KOPT-K1 (cell line): ENCODE data around the gene C3orf22.
"Not testable (repeated sequence)": the region's sequence is repeated elsewhere in the genome, so short reads cannot be mapped to it uniquely, and the experiment has no call there.

Source experiments
- H3K27ac ChIP-seq: fragments of 200-600 bp; sonication (generic); 2 replicates; pipeline ENCODE4 v1.5.1; 2016; ENCODE audit warnings: antibody characterized with exemption, mild to moderate bottlenecking, low read depth, low read length; ENCODE audit not compliant: poor library complexity, severe bottlenecking
- H3K36me3 ChIP-seq: fragments of 200-600 bp; sonication (generic); 2 replicates; pipeline ENCODE4 v1.5.1; 2017; ENCODE audit warnings: antibody characterized with exemption, mild to moderate bottlenecking, low read length, moderate library complexity; ENCODE audit not compliant: insufficient read depth
- H3K9me3 ChIP-seq: fragments of 200-600 bp; sonication (generic); 2 replicates; pipeline ENCODE4 v1.5.1; 2017; ENCODE audit warnings: antibody characterized with exemption, low read length, mild to moderate bottlenecking; ENCODE audit not compliant: insufficient read depth, poor library complexity, severe bottlenecking

The C3orf22 gene, protein sequence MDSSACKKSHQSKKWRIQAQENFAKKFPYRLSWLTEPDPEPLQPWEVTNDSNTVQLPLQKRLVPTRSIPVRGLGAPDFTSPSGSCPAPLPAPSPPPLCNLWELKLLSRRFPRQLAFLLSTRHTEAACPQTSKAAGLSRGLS

DNA sequence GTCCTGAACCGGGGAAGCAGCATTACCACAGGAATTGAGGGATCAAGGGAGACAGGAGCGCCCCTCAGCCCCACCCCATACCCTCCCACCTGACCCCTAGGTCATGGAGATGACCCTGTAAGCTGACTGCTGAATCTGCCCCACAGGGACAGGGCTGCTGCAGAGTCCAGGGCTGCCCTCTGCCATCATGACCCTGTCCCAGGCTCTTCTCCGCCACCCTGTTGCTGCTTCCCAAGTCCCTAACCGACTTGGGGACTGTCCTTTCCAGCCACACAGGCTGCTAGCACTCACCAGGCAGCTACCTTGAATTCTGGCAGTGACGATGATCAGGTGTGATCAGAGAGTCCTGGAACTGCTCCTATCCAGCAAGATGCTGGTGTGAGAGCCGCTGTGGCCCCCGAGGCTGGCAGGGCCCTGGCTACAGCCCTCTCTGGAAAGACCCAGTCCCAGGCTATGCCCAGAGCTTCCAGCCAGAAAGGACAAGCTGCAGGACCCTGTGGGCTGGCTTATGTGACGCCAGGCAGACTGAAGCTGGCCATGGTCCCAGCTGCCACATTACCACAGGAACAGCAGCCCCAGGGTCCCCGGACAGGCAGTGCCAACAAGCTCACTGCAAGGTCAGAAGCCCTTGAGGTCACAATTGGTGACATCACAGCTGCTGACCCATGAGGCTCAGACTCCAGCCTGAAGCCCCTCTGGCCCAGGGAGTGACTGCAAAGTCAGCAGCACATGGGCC is at the start of gene C3orf22:
C3orf22 (minus strand) TSS at position 597 of the 736 bp plus-strand sequence. CDS start 5,542 bp downstream, outside the sequence.
- Histone ChIP-seq H3K9me3 (peaks cover 6% of the 10 kb centered on the region), H3K36me3 (no peaks in the 10 kb centered on the region), H3K27ac (no peak within 1 kb of the TSS)

DNA sequence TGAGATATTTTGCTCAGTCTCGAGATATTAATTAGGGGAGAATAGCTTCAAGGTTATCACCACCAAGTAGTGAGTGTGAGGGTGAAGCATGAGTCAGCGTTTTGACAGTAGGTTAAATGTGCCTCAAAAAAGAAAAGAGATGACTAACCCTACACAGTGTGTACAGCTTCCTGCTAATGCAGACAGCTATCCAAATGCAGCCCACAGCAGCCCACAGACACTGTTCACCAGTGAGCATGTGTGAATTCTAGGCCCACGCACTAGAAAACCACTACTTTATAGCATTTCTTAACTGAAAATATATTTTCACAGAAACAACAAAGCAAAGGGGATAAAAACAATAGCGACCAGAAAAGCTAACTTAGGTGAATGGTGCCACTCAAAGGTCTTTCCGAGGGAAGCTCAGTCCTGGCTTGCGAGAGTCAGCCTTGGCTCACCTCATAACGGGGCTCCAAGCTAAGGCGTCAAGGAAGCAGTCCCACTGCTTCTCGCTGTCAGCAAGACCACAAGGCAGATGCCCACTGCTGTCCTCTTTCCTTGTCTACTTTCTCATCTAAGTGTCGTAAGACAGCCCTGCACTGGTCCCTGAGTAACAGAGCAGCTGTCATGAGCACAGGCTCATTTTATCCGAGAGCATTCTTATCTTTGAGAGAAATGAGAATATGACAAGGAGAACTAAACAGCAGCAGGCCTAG is 48.6 kb upstream of the C3orf22 start:
- no peaks in the 10 kb centered on the region for H3K9me3 ChIP-seq
- no peak overlapping the region for H3K27ac ChIP-seq
- no peaks in the 10 kb centered on the region for H3K36me3 ChIP-seq

DNA sequence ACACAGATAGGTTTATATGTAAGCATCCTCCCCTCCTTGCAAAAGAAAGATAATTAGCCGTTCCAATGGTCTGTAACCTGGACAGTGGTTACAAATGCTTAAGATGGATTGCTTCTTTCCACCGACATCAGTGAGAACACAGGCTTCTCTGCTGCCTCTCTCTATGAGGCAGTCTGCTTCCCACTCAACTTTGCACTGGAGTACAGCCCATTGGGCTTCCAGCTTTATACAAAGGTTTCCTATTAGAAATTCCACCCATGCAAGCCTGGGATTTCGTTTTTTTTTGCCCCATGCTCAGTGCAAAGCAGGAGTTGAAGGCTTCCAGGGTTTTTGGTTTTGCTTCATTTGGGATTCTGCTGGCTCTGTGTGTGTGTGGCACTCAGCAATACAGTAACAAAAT is 47.3 kb upstream of the C3orf22 start:
- H3K27ac ChIP-seq: no peak overlapping the region
- H3K9me3 ChIP-seq: no peaks in the 10 kb centered on the region
- no peaks in the 10 kb centered on the region for H3K36me3 ChIP-seq

DNA sequence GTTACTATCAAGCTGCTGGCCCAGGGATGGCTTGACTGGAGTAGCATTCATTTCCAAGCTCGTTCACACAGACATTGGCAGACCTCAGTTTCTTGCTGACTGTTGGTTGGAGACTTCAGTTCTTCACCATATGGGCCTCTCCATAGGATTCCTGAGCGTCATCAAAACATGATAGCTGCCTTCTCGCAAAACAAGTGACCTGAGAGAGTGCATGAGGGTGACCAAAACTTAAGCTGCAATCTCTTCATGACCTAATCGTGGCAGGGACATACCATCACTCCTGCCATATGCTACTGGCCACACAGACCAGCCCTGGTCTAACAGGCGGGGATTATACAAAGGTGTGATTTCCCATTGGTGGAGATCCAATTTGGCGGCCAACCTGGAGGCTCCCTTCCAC is 46.0 kb upstream of the C3orf22 start:
- no peaks in the 10 kb centered on the region for H3K9me3 ChIP-seq
- H3K36me3 ChIP-seq: no peaks in the 10 kb centered on the region
- H3K27ac ChIP-seq: no peak overlapping the region

DNA sequence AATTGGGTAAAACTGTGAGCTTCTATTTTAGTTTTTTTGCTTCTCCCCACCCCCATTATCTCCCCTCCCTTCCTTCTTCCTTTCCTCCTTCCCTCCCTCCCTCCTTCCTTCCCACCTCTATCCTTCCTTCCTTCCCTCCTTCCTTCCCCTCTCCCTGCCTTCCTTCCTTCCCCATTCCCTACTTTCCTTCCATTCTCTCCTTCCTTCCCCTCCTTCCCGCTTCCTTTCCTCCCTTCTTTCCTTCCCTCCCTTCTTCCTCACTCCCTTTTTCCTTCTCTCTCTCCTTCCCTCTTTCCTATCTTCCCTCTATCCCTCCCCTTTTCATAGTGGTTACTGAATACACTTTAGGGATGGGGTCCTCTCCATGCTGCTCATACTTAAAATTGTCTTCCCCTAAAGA is 40.4 kb upstream of the C3orf22 start:
- Histone ChIP-seq H3K36me3 (no peaks in the 10 kb centered on the region), H3K9me3 (no peaks in the 10 kb centered on the region), H3K27ac (no peak overlapping the region)

DNA sequence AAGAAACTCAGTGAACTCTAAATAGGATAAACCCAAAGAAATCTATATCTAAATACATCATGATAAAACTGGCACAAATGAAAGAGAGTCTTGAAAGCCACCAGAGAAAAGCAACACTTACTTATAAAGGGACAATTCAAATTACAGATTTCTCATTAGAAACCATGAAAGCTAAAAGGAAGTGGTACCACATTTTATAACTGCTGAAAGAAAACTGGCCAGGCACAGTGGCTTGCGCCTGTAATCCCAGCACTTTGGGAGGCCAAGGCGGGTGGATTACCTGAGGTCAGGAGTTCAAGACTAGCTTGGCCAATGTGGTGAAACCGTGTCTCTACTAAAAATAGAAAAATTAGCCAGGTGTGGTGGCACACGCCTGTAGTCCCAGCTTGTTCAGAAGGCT is 36.7 kb upstream of the C3orf22 start:
- not testable (repeated sequence) for H3K36me3 ChIP-seq, H3K9me3 ChIP-seq, H3K27ac ChIP-seq

DNA sequence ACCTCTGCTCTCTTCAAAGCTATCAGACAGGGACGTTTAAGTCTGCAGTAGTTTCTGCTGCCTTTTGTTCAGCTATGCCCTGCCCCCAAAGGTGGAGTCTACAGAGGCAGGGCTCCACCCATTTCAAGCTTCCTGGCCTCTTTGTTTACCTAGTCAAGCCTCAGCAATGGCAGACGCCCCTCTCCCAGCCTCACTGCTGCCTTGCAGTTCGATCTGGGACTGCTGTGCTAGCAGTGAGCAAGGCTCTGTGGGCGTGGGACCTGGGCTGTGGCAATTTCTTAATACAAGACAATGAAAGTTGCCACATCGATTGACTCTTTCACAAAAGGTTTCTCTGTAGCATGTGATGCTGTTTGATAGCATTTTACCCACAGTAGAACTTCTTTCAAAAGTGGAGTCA is 32.8 kb upstream of the C3orf22 start:
- not testable (repeated sequence) for H3K9me3 ChIP-seq

DNA sequence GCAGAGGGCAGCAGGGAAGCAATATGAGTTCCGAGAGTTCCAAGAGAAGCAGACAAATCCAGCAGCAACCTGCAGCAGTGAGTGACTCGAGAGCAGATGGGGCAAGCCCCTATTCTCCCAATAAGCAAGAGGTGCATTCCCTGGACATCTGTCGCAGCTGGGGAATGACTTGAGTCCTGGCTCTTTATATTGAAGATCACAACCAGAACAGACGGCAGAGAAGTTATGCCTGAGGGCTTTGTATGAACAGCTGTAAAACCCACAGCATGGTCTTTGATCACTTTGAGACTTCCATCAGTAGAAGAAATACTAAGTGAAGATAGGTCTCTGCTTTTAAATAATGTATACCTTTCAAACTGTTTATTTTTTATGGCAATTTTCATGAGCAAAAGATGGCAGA is 23.6 kb upstream of the C3orf22 start:
- Histone ChIP-seq H3K27ac (no peak overlapping the region), H3K36me3 (no peaks in the 10 kb centered on the region), H3K9me3 (no peaks in the 10 kb centered on the region)

More for the DNA sequence above, 32.8 kb upstream of the C3orf22 start:
- not testable (repeated sequence) for H3K36me3 ChIP-seq, H3K27ac ChIP-seq

DNA sequence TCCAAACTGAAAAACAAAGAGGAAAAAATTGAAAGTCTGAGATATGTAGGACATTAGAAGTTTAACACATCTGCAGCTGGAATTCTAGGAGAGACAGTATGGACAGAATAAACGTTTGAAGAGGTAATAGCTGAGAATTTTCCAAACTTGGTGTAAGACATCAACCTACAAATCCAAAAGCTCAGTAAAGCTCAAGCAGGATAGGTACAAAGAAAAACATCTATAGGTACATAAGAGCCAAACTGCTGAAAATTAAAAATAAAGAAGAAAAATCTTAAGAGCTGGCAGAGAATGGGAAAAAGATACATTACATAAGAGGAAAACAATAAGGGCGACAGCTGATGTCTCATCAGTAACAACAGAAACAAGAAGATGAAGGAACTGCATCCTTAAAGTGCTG is 22.8 kb upstream of the C3orf22 start:
- H3K27ac ChIP-seq: no peak overlapping the region
- no peaks in the 10 kb centered on the region for H3K36me3 ChIP-seq
- H3K9me3 ChIP-seq: no peaks in the 10 kb centered on the region

DNA sequence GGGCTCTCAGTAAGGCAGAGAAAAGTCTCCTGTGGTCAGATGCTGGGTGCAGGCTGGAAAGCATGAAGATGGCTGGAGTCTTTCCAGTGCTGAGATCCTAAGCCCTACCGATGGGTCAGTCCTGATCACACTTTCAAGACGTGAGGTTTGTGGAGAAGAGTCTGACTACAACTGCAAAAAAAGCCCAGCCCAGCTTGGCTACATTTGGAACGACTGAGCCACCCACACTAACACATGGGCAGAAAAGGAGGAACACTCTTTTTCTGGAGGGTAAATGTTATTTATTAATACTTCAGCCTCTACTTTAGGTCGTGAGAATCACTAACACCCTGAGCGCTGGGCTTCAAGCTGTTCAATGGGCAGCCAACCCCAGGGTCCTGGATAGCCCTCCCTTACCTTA is 22.0 kb upstream of the C3orf22 start:
- Histone ChIP-seq H3K9me3 (no peaks in the 10 kb centered on the region), H3K27ac (no peak overlapping the region), H3K36me3 (no peaks in the 10 kb centered on the region)

DNA sequence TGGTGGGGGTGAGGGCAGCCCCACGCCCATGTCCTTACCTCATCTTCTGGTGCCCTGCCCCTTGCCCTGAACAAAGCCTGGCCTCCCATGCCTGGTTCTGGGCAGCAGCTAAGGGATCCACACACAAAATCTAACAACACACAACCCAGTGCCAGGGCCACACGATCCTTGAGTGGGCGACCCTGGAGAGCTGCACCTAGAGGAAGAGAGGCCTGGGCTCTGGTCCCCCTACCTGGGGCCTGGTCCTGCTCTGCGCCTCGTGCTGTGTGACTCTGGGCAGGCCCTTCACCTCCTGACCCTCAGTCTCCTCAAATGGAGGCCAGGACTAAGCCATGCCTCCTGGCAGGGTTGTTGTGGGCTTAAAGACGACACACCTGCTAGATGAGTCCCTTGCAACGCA is 20.0 kb upstream of the C3orf22 start:
- no peaks in the 10 kb centered on the region for H3K36me3 ChIP-seq
- H3K27ac ChIP-seq: no peak overlapping the region
- no peaks in the 10 kb centered on the region for H3K9me3 ChIP-seq

DNA sequence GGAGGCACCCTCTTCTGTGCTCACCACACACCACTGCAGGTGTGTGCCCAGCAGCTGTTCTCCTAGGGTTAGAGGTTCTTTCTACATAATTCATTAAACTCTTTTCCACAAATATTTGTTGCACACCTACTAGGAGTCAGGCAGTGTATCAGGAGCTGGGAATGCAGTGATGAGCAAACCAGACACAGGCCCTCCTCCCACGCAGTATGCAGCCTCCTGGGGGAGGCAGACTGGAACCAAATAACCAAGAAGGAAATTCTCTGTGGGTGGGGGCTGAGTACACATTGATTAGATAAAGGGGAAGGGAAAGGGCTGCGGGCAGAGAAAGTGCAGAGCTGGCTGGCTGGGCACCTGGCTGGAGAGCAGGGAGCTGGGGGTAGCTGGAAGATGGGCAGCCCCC is 18.5 kb upstream of the C3orf22 start:
- no peak overlapping the region for H3K27ac ChIP-seq
- H3K36me3 ChIP-seq: no peaks in the 10 kb centered on the region
- H3K9me3 ChIP-seq: no peaks in the 10 kb centered on the region

DNA sequence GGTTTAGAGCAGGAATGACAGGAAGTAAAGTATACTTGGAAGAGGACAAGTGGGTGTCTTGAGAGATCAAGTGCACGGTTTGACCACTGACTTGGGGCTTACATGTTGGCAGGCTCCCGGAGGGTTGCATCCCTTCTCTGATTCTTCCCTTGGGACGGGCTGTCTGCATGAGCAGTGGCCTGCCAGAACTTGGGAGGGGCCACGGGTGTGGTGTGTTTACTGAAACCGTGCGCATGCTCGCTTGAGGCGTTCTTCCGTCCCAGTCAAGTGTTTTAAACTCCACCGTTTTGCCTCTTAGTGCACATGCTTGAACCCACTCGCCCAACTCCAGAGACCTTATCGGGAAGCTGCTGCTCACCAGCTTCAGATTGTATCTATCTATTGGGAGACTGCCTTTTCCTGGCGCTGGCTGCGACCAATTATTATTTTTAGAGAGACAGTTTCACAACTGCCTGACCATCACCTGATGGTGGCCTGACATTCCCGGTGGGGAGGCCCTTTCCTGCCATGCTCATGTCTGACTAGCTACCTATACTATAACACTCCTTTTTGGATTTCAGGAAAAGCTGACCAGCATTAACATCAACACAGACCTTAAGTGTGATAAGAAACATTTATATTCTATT is 14.9 kb upstream of the C3orf22 start:
- H3K36me3 ChIP-seq: no peaks in the 10 kb centered on the region
- H3K9me3 ChIP-seq: no peaks in the 10 kb centered on the region
- no peak overlapping the region for H3K27ac ChIP-seq

DNA sequence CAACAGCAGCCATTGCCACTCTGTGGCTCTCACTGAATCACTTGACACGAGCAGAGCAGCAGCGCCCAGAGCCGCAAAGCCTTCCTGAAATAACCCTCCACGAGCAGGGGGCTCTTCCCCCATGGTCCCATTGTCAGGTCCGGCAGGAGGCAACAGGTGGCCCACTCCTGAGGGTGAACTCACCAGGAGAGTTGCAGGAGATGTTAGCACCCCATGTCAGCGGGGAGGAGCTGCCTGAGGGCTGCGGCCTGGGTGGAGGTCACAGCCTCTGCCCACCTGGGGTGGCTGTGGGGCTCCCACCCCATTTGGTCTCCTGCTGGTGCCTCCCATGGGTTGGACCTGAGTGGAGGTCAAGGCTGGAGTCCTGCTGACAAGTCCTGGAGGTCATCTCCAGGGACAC is 12.3 kb upstream of the C3orf22 start:
- Histone ChIP-seq H3K27ac (no peak overlapping the region), H3K9me3 (no peaks in the 10 kb centered on the region), H3K36me3 (no peaks in the 10 kb centered on the region)

DNA sequence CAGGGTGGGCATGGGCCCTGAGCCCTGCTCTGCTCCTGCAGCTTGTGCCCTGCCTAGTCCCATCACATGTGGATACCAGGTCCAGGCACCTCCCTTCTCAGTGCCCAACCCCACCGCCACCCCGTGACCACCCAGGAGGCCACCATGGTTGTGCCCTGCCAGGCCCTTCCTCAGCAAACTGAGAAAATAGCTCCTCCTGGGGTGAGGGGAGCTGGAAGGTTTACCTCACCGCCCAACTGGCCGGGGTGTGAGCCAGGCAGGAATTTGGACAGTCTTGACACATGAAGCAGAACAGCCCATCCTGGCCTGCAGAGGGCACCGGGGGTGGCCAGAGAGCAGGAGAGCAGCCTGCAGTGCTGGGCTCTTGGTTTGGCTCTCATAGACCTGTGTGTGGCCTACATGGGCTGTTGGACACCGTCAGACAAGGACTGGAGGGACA is 11.4 kb upstream of the C3orf22 start:
- Histone ChIP-seq H3K9me3 (no peaks in the 10 kb centered on the region), H3K27ac (no peak overlapping the region), H3K36me3 (no peaks in the 10 kb centered on the region)
